ENCODE data around the gene TFDP1.

GRCh38 chr13:113595131-113595530 lies 10.6 kb downstream of the TFDP1 start:
- TF ChIP-seq, protein P1, sequence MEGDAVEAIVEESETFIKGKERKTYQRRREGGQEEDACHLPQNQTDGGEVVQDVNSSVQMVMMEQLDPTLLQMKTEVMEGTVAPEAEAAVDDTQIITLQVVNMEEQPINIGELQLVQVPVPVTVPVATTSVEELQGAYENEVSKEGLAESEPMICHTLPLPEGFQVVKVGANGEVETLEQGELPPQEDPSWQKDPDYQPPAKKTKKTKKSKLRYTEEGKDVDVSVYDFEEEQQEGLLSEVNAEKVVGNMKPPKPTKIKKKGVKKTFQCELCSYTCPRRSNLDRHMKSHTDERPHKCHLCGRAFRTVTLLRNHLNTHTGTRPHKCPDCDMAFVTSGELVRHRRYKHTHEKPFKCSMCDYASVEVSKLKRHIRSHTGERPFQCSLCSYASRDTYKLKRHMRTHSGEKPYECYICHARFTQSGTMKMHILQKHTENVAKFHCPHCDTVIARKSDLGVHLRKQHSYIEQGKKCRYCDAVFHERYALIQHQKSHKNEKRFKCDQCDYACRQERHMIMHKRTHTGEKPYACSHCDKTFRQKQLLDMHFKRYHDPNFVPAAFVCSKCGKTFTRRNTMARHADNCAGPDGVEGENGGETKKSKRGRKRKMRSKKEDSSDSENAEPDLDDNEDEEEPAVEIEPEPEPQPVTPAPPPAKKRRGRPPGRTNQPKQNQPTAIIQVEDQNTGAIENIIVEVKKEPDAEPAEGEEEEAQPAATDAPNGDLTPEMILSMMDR (IDR thresholded peaks at IDR 0.05; ENCODE audit: insufficient read depth, low read length), result no peak
- no peak for TF ChIP-seq GABPA (IDR thresholded peaks at IDR 0.05; ENCODE audit: low read depth)
- TF ChIP-seq, protein P2, sequence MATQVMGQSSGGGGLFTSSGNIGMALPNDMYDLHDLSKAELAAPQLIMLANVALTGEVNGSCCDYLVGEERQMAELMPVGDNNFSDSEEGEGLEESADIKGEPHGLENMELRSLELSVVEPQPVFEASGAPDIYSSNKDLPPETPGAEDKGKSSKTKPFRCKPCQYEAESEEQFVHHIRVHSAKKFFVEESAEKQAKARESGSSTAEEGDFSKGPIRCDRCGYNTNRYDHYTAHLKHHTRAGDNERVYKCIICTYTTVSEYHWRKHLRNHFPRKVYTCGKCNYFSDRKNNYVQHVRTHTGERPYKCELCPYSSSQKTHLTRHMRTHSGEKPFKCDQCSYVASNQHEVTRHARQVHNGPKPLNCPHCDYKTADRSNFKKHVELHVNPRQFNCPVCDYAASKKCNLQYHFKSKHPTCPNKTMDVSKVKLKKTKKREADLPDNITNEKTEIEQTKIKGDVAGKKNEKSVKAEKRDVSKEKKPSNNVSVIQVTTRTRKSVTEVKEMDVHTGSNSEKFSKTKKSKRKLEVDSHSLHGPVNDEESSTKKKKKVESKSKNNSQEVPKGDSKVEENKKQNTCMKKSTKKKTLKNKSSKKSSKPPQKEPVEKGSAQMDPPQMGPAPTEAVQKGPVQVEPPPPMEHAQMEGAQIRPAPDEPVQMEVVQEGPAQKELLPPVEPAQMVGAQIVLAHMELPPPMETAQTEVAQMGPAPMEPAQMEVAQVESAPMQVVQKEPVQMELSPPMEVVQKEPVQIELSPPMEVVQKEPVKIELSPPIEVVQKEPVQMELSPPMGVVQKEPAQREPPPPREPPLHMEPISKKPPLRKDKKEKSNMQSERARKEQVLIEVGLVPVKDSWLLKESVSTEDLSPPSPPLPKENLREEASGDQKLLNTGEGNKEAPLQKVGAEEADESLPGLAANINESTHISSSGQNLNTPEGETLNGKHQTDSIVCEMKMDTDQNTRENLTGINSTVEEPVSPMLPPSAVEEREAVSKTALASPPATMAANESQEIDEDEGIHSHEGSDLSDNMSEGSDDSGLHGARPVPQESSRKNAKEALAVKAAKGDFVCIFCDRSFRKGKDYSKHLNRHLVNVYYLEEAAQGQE (IDR thresholded peaks at IDR 0.05; ENCODE audit: insufficient replicate concordance, low read depth), result no peak
- TF ChIP-seq POLR2AphosphoS5 (IDR thresholded peaks at IDR 0.05; ENCODE audit: low read depth), result no peak
- TF ChIP-seq SPI1 (IDR thresholded peaks at IDR 0.05; ENCODE audit: borderline replicate concordance, low read depth), result no peak

All from HL-60 (cell line).